H1 (cell line): ENCODE data around the gene RASL10A. TPM values are rescaled to one million over a fixed set of nuclear protein-coding genes. Genes with fewer than 3 reads are reported as not detected.

Experiments used
- CREB1 ChIP-seq: IDR thresholded peaks from 2 replicates; pipeline ENCODE4 v1.6.1; 2012; ENCODE audit warnings: inconsistent platforms
- KDM5A ChIP-seq: fragments of 200-600 bp; IDR thresholded peaks from 2 replicates; pipeline ENCODE4 v1.7.1; 2012; ENCODE audit warnings: mild to moderate bottlenecking, low read length, inconsistent platforms, mixed read lengths
- SIN3A ChIP-seq, 2 experiments: IDR thresholded peaks in 1 of 2; conservative IDR thresholded peaks in 1 of 2; 2 replicates each; pipeline ENCODE4 v1.6.1; 2011 to 2012; ENCODE audit warnings: low read length in 2 of 2, improper control_type of control experiment in 1 of 2, low read depth in 1 of 2, mild to moderate bottlenecking in 1 of 2
- polyA plus RNA-seq, 7 experiments: library from polyadenylated mRNA; depleted of rRNA in 3 of 7; stranded (reverse) in 5 of 7; unstranded in 2 of 7; fragments of >200 nt in 5 of 7; fragments of 200-250 nt in 2 of 7; gene quantifications; 1 replicate in 5 of 7; 2 replicates in 1 of 7; 4 replicates in 1 of 7; pipeline versions ENCODE4 v1.2.1 to v1.2.3, GENCODE V29; 2011 to 2013; ENCODE audit warnings: missing spikeins in 2 of 7, mixed read lengths in 2 of 7
- total RNA-seq: library from RNA; stranded (reverse); fragmentation: NEBNext Ultra II Directional; extraction: Animal tissue kit (Norgen Biotek cat#: 25700); gene quantifications from 2 replicates; pipeline ENCODE4 v1.2.1, GENCODE V29; 2021

The RASL10A gene
- total and polyA plus RNA-seq, 2 of the 8 experiments (the other 6 are each of a cell fraction or from before 2014, with no cell fraction given): 1.1 to 1.5 TPM

- TF ChIP-seq KDM5A (no peak), SIN3A (conservative IDR thresholded peaks at IDR 0.05 in 1 of 2, IDR thresholded peaks at IDR 0.05 in 1 of 2; ENCODE audit: low read depth in 1 of 2, low read length in 2 of 2) (no peak), CREB1 (no peak)
Observed at GRCh38 chr22:29319072-29319471, 3.6 kb upstream of the RASL10A start (continued).
